MM.1S (cell line): ENCODE data around the gene EPB41L4B.

ENCODE experiments used
- EZH2 ChIP-seq: fragments of 300-600 bp; sonication (generic); optimal IDR thresholded peaks from 2 replicates; pipeline ENCODE3; 2017; ENCODE audit warnings: low read depth, mild to moderate bottlenecking, antibody characterized with exemption, low read length, mixed read lengths
- TF ChIP-seq, protein P1 (sequence below): fragments of 300-600 bp; sonication (generic); IDR thresholded peaks from 2 replicates; pipeline ENCODE4 v1.5.1; 2016; ENCODE audit warnings: antibody characterized with exemption, low read length, mixed read lengths

DNA sequence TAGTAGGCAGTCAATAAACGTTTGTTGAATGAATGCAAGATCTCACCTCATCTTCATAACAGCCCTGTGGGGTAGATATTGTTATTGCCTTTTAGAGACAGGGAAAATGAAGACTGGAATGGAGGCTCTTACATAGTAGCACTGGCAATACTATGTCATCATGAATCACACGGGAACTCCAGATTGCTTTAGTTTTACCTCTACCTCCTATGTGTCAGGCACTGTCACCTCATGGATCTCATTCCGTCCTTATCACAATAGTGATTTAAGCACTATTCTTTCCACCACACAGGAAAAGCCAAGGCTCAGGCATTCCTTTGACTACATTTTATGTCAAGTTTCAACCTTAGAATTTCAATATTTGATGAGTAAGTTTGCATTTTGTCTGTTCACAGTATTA is 2.9 kb upstream of the EPB41L4B start:
- TF ChIP-seq, protein P1, sequence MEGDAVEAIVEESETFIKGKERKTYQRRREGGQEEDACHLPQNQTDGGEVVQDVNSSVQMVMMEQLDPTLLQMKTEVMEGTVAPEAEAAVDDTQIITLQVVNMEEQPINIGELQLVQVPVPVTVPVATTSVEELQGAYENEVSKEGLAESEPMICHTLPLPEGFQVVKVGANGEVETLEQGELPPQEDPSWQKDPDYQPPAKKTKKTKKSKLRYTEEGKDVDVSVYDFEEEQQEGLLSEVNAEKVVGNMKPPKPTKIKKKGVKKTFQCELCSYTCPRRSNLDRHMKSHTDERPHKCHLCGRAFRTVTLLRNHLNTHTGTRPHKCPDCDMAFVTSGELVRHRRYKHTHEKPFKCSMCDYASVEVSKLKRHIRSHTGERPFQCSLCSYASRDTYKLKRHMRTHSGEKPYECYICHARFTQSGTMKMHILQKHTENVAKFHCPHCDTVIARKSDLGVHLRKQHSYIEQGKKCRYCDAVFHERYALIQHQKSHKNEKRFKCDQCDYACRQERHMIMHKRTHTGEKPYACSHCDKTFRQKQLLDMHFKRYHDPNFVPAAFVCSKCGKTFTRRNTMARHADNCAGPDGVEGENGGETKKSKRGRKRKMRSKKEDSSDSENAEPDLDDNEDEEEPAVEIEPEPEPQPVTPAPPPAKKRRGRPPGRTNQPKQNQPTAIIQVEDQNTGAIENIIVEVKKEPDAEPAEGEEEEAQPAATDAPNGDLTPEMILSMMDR = no peak
- no peak for TF ChIP-seq EZH2
